Adrenal gland (tissue), 12 donors: Measurements from ENCODE around the gene CCNQ. TPM values are rescaled to one million over a fixed set of nuclear protein-coding genes. Genes with fewer than 3 reads are reported as not detected.

Experiments used
- DNase-seq, 7 donors: peaks; one replicate each; pipeline ENCODE4 v3.0.0-alpha.2; 2019 to 2020
- H3K27ac ChIP-seq, 5 donors: fragments of 200-600 bp; sonication (generic) in 4 of 5; 1 replicate in 3 of 5; 2 replicates in 2 of 5; pipeline versions ENCODE4 v1.5.1 to v1.8.0; 2016 to 2020; ENCODE audit warnings: mild to moderate bottlenecking in 1 of 5
- H3K27me3 ChIP-seq: fragments of 200-600 bp; 2 replicates; pipeline ENCODE4 v1.8.0; 2021
- H3K36me3 ChIP-seq, 2 donors: fragments of 200-600 bp; replicated peaks in 1 of 2; 1 replicate in 1 of 2; 2 replicates in 1 of 2; pipeline versions ENCODE4 v1.5.1 to v1.8.0; 2018 to 2022
- H3K4me1 ChIP-seq, 2 donors: fragments of 200-600 bp; replicated peaks in 1 of 2; 1 replicate in 1 of 2; 2 replicates in 1 of 2; pipeline versions ENCODE4 v1.5.1 to v1.8.0; 2018 to 2021
- H3K4me3 ChIP-seq, 4 donors: fragments of 200-600 bp; sonication (generic) in 3 of 4; one replicate each; pipeline ENCODE4 v1.5.1; 2016 to 2018
- H3K9me3 ChIP-seq, 3 donors: fragments of 200-600 bp; sonication (generic) in 1 of 3; replicated peaks in 1 of 3; 1 replicate in 2 of 3; 2 replicates in 1 of 3; pipeline versions ENCODE4 v1.5.1 to v1.8.0; 2016 to 2021
- CTCF ChIP-seq, 6 experiments: fragments of 450-650 bp in 4 of 6; fragments of 200-600 bp in 2 of 6; sonication (generic) in 1 of 6; IDR thresholded peaks; 1 replicate in 5 of 6; 2 replicates in 1 of 6; pipeline versions ENCODE4 v1.5.1 to v1.8.0; 2016 to 2021; ENCODE audit warnings: antibody characterized with exemption in 6 of 6, mild to moderate bottlenecking in 2 of 6, moderate library complexity in 1 of 6
- POLR2A ChIP-seq, 2 donors: fragments of 450-650 bp; IDR thresholded peaks; one replicate each; pipeline ENCODE4 v1.6.1; 2017; ENCODE audit warnings: antibody characterized with exemption in 2 of 2, mild to moderate bottlenecking in 2 of 2, moderate library complexity in 1 of 2
- WGBS, 4 donors: extraction: QIAGEN DNeasy Blood & Tissue Kit in 2 of 4; methylation state at CpG; one replicate each; pipeline versions ENCODE4 v1.1.5 to v1.1.7; 2013 to 2017; 5-methylcytosine and 5-hydroxymethylcytosine counted together
- intact Hi-C, 2 donors: fragments of 100-400 bp; cut with DNase I; formaldehyde crosslinking; loops; one replicate each; pipeline versions ENCODE4 v1.14.1 to v1.15.0; 2022 to 2023
- polyA plus RNA-seq, 3 donors: library from polyadenylated mRNA; stranded (reverse); fragments of 200-250 nt in 2 of 3; fragments of 350-450 nt in 1 of 3; fragmentation: Illumina TruSeq in 1 of 3; extraction: RNeasy Lipid Tissue Mini Kit (QIAGEN cat#74804) in 1 of 3; gene quantifications; one replicate each; pipeline ENCODE4 v1.2.3, GENCODE V29; 2013 to 2014
- total RNA-seq, 9 donors: library from RNA; depleted of rRNA in 4 of 9; stranded (reverse); fragments of >200 nt in 4 of 9; fragments of 120-200 nt in 1 of 9; fragmentation: NEBNext Ultra II Directional in 1 of 9; extraction: Animal tissue kit (Norgen Biotek cat#: 25700) in 1 of 9; gene quantifications; one replicate each; pipeline versions ENCODE4 v1.1.0 to v1.2.4, GENCODE V29; 2013 to 2023
- donor health status: healthy with polysubstance abuse.
- donor health status: Bipolar disorder and iron deficiency.
- donor health status: DM: yes; HTN: yes; CAD: no.
- donor health status: DM: no; HTN: no; CAD: no.
- donor health status: DM: no; HTN: no; CAD: no.
- donor health status: DM: yes; HTN: yes; CAD: no.

CCNQ gene
- total and polyA plus RNA-seq, 12 donors = 13.2 to 48.5 (median 24.2) TPM

DNA sequence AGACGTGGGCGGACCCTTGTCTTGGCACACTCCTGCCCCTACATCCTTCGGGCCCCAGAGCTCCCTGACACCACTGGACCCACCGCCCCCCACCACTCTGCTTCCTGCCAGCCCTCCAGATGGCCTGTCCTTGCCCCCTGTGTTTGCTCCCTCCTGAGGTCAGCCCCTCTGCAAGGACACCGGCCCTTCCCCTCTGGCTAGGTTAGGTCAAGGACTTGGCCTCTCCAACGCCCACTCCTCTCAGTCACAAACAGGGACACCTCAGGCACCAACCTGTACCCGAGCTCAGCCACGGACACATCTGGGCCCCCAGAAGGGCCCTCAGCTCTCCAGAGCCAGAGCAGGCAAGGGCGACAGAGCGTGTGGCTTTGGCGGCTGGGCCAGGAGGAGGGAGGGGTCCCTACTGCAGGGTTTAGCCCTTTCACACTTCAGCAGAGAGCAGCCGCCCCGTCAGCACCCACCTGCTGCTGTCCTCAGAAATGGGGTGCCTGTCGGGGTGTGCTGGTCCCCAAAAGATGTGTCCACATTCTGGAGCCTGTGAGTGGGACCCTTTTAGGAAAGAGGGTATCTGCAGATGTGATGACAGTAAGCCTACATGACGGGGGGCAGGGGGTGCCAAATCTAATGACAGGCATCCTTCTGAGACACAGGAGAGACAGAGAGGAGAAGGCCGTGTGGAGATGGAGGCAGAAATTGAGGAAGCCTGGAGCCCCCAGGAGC, 24.5 kb upstream of the CCNQ start:
- Histone ChIP-seq H3K4me3 (no peak overlapping the region), H3K27me3 (peaks cover 10% of the 10 kb centered on the region), H3K4me1 (no peaks in the 10 kb centered on the region), H3K9me3 (no peaks in the 10 kb centered on the region), H3K27ac (no peak overlapping the region), H3K36me3 (no peaks in the 10 kb centered on the region)
- TF ChIP-seq POLR2A (IDR thresholded peaks at IDR 0.05) = no peak
- TF ChIP-seq CTCF (IDR thresholded peaks at IDR 0.05) = no peak
- no peak for DNase-seq
- WGBS, 4 donors = 74 to 77% (median 77%) methylated on average over 6 to 16 of the region's 16 CpGs
- intact Hi-C loops = no loop called here

- no peak for TF ChIP-seq POLR2A (IDR thresholded peaks at IDR 0.05)
- TF ChIP-seq CTCF (IDR thresholded peaks at IDR 0.05) = no peak
- Histone ChIP-seq H3K27ac (no peak overlapping the region), H3K4me3 (no peak overlapping the region), H3K4me1 (no peaks in the 10 kb centered on the region), H3K36me3 (no peaks in the 10 kb centered on the region), H3K27me3 (peaks cover 11% of the 10 kb centered on the region), H3K9me3 (no peaks in the 10 kb centered on the region)
- intact Hi-C loops = no loop called here
- DNase-seq = peak in 1 of 7 donors; percentile 31
- 48 to 68% (median 59%) methylated on average over 16 to 17 of the region's 17 CpGs for WGBS, 4 donors
Observed at GRCh38 chrX:153622661-153623309, 23.8 kb upstream of the CCNQ start.

- Histone ChIP-seq H3K27me3 (peaks cover 11% of the 10 kb centered on the region), H3K36me3 (no peaks in the 10 kb centered on the region), H3K9me3 (no peaks in the 10 kb centered on the region), H3K4me3 (no peak overlapping the region), H3K27ac (no peak overlapping the region), H3K4me1 (no peaks in the 10 kb centered on the region)
- WGBS, 4 donors = 76 to 89% (median 84%) methylated on average over 26 to 27 of the region's 27 CpGs
- DNase-seq = no peak
- TF ChIP-seq POLR2A (IDR thresholded peaks at IDR 0.05) (no peak), CTCF (IDR thresholded peaks at IDR 0.05) (no peak)
- intact Hi-C loops = no loop called here
Observed at GRCh38 chrX:153621949-153622598, 23.1 kb upstream of the CCNQ start.

GRCh38 chrX:153620576-153620975, 21.6 kb upstream of the CCNQ start:
- WGBS, 4 donors = 69 to 83% (median 77%) methylated on average over 5 of the region's 5 CpGs
- Histone ChIP-seq H3K27me3 (peaks cover 15% of the 10 kb centered on the region), H3K36me3 (no peaks in the 10 kb centered on the region), H3K4me1 (no peaks in the 10 kb centered on the region), H3K27ac (no peak overlapping the region), H3K9me3 (no peaks in the 10 kb centered on the region), H3K4me3 (no peak overlapping the region)
- no peak for DNase-seq
- intact Hi-C loops = no loop called here
- TF ChIP-seq CTCF (IDR thresholded peaks at IDR 0.05) (no peak), POLR2A (IDR thresholded peaks at IDR 0.05) (no peak)
